SIG-M5 treated with dmso at 0.1 percent for 504 hours (cell line): ENCODE results near the gene HNF4A.
A peak's percentile ranks its signal among the peaks of the same experiment; 100 is the strongest.
"Not testable (repeated sequence)": the region's sequence is repeated elsewhere in the genome, so short reads cannot be mapped to it uniquely, and the experiment has no call there.

ENCODE experiments used
- DNase-seq: peaks from one replicate; lab custom pipeline; 2025; ENCODE audit not compliant: unreplicated experiment; lab: John Stamatoyannopoulos, UW

Gene HNF4A

GRCh38 chr20:44467289-44467883 is 111.9 kb downstream of the HNF4A start:
- no peak for DNase-seq

- no peak for DNase-seq
Measured at GRCh38 chr20:44468044-44468782, 112.7 kb downstream of the HNF4A start.

- no peak for DNase-seq
Measured at GRCh38 chr20:44470327-44470726, 114.8 kb downstream of the HNF4A start.

GRCh38 chr20:44471481-44471882 is 116.0 kb downstream of the HNF4A start:
- no peak for DNase-seq

GRCh38 chr20:44472283-44472682 is 116.8 kb downstream of the HNF4A start:
- DNase-seq, result not testable (repeated sequence)

- no peak for DNase-seq
Measured at GRCh38 chr20:44475372-44475693, 119.8 kb downstream of the HNF4A start.

- DNase-seq, result peak; percentile 77
Measured at GRCh38 chr20:44475694-44476560, 120.4 kb downstream of the HNF4A start, which contains the start of gene TTPAL. Gene TTPAL, plus strand, starts transcription at chr20:44475874. Its CDS starts 4,126 bp downstream, at chr20:44480000.

- DNase-seq, result no peak
Measured at GRCh38 chr20:44477151-44477550, 121.7 kb downstream of the HNF4A start.

- DNase-seq, result no peak
Measured at GRCh38 chr20:44478206-44478605, 122.7 kb downstream of the HNF4A start.

GRCh38 chr20:44479643-44480042 is 124.1 kb downstream of the HNF4A start:
- DNase-seq, result no peak

- DNase-seq, result no peak
Measured at GRCh38 chr20:44480097-44480496, 124.6 kb downstream of the HNF4A start.

GRCh38 chr20:44481719-44482416 is 126.4 kb downstream of the HNF4A start:
- DNase-seq, result no peak

- DNase-seq, result no peak
Measured at GRCh38 chr20:44483112-44483511, 127.6 kb downstream of the HNF4A start.
